ENCODE data around the gene MIA.

MIA gene

GRCh38 chr19:40742477-40742876, 32.8 kb upstream of the MIA start:
- no peak for TF ChIP-seq POLR2A (IDR thresholded peaks at IDR 0.05; ENCODE audit: low read depth, low read length)
- FAIRE-seq (no peak), DNase-seq (ENCODE audit: insufficient read length, low spot score) (no peak)

GRCh38 chr19:40742886-40743285, 32.4 kb upstream of the MIA start:
- TF ChIP-seq POLR2A (IDR thresholded peaks at IDR 0.05; ENCODE audit: low read depth, low read length) = no peak
- DNase-seq (ENCODE audit: insufficient read length, low spot score) (no peak), FAIRE-seq (no peak)

GRCh38 chr19:40743926-40744325, 31.4 kb upstream of the MIA start:
- no peak for TF ChIP-seq POLR2A (IDR thresholded peaks at IDR 0.05; ENCODE audit: low read depth, low read length)
- FAIRE-seq (no peak), DNase-seq (ENCODE audit: insufficient read length, low spot score) (no peak)

GRCh38 chr19:40744554-40745401, 30.5 kb upstream of the MIA start:
- DNase-seq (ENCODE audit: insufficient read length, low spot score) (no peak), FAIRE-seq (no peak)
- TF ChIP-seq POLR2A (IDR thresholded peaks at IDR 0.05; ENCODE audit: low read depth, low read length) = no peak

- FAIRE-seq = no peak
- TF ChIP-seq POLR2A (IDR thresholded peaks at IDR 0.05; ENCODE audit: low read depth, low read length) = no peak
- no peak for DNase-seq (ENCODE audit: insufficient read length, low spot score)
These were observed 29.9 kb upstream of the MIA start for GRCh38 chr19:40745402-40745780.

- FAIRE-seq (no peak), DNase-seq (ENCODE audit: insufficient read length, low spot score) (no peak)
- TF ChIP-seq POLR2A (IDR thresholded peaks at IDR 0.05; ENCODE audit: low read depth, low read length) = no peak
These were observed 27.8 kb upstream of the MIA start for GRCh38 chr19:40747536-40747935.

- peak; percentile 31; the same call in 1 of the 2 replicates for TF ChIP-seq POLR2A (IDR thresholded peaks at IDR 0.05; ENCODE audit: low read depth, low read length)
- peak; percentile 99 for DNase-seq (ENCODE audit: insufficient read length, low spot score)
- FAIRE-seq = peak; percentile 89
These were observed 25.1 kb upstream of the MIA start, which contains the start of gene ACTMAP for GRCh38 chr19:40750058-40750873. Gene ACTMAP (minus strand): TSS chr19:40750477. CDS start chr19:40749803, 674 bp downstream.

GRCh38 chr19:40750874-40751537, 24.3 kb upstream of the MIA start, which contains the start of gene SNRPA:
Gene SNRPA (plus strand): TSS chr19:40751203. CDS start chr19:40751409, 206 bp downstream.
- TF ChIP-seq POLR2A (IDR thresholded peaks at IDR 0.05; ENCODE audit: low read depth, low read length) = peak; percentile 49
- DNase-seq (ENCODE audit: insufficient read length, low spot score) (peak; percentile 96), FAIRE-seq (peak; percentile 57)

GRCh38 chr19:40752257-40752781, 23.0 kb upstream of the MIA start:
- FAIRE-seq (no peak), DNase-seq (ENCODE audit: insufficient read length, low spot score) (no peak)
- no peak for TF ChIP-seq POLR2A (IDR thresholded peaks at IDR 0.05; ENCODE audit: low read depth, low read length)

- FAIRE-seq (no peak), DNase-seq (ENCODE audit: insufficient read length, low spot score) (no peak)
- no peak for TF ChIP-seq POLR2A (IDR thresholded peaks at IDR 0.05; ENCODE audit: low read depth, low read length)
These were observed 20.6 kb upstream of the MIA start for GRCh38 chr19:40754611-40755247.

GRCh38 chr19:40755248-40755624, 20.1 kb upstream of the MIA start:
- no peak for TF ChIP-seq POLR2A (IDR thresholded peaks at IDR 0.05; ENCODE audit: low read depth, low read length)
- FAIRE-seq (no peak), DNase-seq (ENCODE audit: insufficient read length, low spot score) (no peak)

GRCh38 chr19:40755791-40756190, 19.5 kb upstream of the MIA start:
- FAIRE-seq (no peak), DNase-seq (ENCODE audit: insufficient read length, low spot score) (no peak)
- no peak for TF ChIP-seq POLR2A (IDR thresholded peaks at IDR 0.05; ENCODE audit: low read depth, low read length)

- DNase-seq (ENCODE audit: insufficient read length, low spot score) (no peak), FAIRE-seq (no peak)
These were observed 18.7 kb upstream of the MIA start for GRCh38 chr19:40756502-40757110.

More at GRCh38 chr19:40756502-40757110, 18.7 kb upstream of the MIA start:
- no peak for TF ChIP-seq POLR2A (IDR thresholded peaks at IDR 0.05; ENCODE audit: low read depth, low read length)

Data from H54 (cell line).